ENCODE results near the gene MRPL4.
"Not testable (repeated sequence)": the region's sequence is repeated elsewhere in the genome, so short reads cannot be mapped to it uniquely, and the experiment has no call there.

Gene MRPL4

DNA sequence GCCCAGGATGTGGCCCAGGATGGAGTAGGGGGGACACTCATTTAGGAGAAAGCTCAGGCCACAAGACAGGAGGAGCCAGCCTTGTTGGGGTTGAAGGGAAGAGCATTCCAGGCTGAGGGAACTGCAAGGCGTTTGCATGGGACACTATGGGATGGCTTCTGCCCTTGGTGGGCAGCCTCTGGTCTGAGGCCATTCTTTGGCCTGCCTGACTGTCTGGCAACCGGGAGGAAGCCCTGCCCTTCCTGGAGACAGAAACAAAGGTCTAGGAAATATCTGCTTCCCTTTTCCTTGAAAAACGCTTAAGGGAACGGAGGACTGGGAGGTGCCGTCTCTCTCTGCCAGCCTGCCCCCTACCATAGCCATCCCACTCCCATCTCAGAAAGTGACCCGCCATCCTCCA, 16.1 kb downstream of the MRPL4 start:
- no peak for DNase-seq

DNA sequence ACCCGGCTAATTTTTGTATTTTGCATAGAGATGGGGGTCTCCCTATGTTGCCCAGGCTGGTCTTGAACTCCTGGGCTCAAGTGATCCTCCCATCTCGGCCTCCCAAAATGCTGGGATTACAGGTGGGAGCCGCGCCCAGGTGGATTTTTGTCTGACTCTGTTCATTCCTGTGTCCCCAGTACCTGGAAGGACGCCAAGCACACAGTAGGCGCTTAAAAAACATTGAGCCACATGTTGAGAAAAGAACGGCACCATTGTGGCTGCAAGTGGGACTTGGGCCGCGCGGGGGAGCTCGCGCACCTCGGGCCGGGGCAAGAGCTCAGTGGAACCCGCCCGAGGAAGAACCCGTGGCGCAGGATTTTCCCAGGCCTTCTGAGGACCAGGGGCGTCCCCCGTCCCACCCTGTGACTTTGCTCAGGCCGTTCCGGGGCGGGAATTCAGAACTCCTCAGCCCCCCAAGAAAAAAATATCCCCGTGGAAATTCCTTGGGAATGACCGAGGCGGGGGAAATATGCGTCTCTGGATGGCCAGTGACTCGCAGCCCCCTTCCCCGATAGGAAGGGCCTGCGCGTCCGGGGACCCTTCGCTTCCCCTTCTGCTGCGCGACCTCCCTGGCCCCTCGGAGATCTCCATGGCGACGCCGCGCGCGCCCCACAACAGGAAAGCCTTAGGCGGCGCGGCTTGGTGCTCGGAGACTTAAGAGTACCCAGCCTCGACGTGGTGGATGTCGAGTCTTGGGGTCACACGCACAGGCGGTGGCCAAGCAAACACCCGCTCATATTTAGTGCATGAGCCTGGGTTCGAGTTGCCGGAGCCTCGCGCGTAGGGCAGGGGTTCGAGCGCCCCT, 17.5 kb downstream of the MRPL4 start:
- peak; percentile 88 for DNase-seq

DNA sequence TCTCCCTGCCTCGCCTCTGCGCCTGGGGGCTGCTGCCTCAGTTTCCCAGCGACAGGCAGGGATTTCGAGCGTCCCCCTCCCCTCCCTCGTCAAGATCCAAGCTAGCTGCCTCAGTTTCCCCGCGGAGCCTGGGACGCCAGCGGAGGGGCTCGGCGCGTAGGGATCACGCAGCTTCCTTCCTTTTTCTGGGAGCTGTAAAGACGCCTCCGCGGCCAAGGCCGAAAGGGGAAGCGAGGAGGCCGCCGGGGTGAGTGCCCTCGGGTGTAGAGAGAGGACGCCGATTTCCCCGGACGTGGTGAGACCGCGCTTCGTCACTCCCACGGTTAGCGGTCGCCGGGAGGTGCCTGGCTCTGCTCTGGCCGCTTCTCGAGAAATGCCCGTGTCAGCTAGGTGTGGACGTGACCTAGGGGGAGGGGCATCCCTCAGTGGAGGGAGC, 18.2 kb downstream of the MRPL4 start:
- peak; percentile 60 for DNase-seq

DNA sequence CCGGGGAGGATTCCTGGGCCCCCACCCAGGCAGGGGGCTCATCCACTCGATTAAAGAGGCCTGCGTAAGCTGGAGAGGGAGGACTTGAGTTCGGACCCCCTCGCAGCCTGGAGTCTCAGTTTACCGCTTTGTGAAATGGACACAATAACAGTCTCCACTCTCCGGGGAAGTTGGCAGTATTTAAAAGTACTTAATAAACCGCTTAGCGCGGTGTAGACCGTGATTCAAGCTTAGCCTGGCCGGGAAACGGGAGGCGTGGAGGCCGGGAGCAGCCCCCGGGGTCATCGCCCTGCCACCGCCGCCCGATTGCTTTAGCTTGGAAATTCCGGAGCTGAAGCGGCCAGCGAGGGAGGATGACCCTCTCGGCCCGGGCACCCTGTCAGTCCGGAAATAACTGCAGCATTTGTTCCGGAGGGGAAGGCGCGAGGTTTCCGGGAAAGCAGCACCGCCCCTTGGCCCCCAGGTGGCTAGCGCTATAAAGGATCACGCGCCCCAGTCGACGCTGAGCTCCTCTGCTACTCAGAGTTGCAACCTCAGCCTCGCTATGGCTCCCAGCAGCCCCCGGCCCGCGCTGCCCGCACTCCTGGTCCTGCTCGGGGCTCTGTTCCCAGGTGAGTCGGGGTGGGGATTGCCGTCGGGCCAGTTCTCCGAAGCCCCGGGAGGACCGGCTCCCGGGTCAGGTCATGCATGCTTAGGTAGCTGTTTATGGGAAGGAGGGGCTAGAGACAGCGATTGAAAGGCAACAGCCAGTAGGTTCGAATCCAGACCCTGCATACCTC, 18.8 kb downstream of the MRPL4 start, which contains the start of gene ICAM1:
TSS of gene ICAM1 (plus strand) at position 505 of the 779 bp plus-strand sequence. CDS start at position 545, 40 bp downstream.
- DNase-seq: peak; percentile 79

DNA sequence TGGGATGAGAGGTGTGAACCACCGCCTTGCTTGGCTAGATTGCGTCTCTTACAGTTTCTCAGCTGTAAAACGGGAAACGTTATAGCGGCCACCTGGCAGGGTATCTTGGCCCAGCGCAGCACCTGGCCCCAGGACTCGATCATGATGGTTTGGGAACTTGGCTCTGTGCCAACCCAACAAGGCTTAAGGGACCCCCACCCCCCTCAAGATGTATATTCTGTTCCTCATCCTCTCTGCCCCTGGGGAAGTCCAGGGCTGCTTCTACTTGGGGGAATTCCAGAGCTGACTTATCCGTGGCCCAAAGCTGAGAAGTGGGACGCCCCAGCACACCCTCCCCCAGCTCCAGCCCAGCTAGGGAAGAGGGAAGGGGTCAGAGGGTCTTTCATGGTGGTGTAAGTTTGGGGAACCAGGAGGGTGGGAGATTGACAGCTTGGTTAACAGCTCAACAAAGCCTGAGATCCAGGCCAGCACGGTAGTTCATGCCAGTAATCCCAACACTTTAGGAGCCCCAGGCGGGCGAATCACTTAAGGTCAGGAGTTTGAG, 19.6 kb downstream of the MRPL4 start:
- DNase-seq: no peak

DNA sequence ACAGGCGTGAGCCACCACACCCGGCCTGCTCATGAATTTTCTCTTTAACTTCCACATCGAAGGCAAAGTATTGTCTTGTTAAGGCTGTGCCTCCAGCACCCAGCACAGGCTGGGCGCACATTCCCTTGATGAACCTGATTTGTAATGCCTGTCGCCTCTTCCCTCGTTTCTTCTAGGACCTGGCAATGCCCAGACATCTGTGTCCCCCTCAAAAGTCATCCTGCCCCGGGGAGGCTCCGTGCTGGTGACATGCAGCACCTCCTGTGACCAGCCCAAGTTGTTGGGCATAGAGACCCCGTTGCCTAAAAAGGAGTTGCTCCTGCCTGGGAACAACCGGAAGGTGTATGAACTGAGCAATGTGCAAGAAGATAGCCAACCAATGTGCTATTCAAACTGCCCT, 22.6 kb downstream of the MRPL4 start:
- no peak for DNase-seq

DNA sequence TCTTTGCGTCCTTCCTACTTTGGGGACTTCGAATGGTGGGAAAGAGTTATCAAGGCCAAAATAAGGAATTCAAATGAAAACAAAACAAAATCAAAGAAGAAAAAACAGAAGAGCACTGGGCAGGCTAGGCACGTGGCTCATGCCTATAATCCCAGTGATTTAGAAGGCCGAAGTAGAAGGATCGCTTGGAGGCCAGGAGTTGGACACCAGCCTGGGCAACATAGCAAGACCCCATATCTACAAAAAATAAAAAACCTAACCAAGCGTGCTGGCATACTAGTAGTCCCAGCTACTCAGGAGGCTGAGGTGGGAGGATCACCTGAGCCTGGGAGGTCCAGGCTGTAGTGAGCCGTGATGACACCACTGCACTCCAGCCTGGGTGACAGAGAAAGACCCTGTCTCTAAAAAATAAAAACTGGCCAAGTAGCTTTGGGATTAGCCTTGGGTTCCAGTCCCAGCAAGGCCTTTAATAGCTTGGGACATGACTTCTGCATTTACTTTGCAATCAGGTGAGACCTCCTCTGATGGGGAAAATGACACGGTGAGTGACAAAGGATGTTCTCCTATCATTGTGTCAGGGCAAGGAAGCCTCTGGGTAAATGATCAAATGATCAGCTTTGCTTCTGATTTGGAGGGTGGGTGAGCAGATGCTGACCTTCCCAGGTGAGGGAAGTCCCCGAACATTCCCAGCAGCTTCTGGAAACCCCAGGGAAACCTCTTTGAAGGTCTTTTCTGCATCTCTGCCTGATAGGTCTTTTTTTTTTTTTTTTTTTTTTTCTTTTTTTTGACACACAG, 26.0 kb downstream of the MRPL4 start:
- no peak for DNase-seq

DNA sequence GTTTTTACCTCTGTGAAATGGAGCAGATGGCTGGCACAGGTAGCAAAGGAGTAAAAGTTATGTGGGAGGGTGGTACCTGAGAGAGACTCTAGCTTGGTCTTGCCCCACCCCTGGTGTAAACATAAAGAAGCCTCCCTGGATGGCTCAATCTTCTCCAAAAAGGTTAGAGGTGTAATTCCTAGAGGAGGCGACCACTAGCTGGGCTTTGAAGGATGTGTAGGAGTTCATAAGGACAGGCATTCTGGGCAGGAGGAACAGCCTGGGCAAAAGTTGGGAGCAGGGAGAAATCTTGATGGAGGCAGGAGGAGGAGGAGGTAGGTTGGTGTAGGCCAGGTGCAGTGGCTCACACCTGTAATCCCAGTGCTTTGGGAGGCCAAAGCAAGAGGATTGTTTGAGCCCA, 26.9 kb downstream of the MRPL4 start:
- no peak for DNase-seq

DNA sequence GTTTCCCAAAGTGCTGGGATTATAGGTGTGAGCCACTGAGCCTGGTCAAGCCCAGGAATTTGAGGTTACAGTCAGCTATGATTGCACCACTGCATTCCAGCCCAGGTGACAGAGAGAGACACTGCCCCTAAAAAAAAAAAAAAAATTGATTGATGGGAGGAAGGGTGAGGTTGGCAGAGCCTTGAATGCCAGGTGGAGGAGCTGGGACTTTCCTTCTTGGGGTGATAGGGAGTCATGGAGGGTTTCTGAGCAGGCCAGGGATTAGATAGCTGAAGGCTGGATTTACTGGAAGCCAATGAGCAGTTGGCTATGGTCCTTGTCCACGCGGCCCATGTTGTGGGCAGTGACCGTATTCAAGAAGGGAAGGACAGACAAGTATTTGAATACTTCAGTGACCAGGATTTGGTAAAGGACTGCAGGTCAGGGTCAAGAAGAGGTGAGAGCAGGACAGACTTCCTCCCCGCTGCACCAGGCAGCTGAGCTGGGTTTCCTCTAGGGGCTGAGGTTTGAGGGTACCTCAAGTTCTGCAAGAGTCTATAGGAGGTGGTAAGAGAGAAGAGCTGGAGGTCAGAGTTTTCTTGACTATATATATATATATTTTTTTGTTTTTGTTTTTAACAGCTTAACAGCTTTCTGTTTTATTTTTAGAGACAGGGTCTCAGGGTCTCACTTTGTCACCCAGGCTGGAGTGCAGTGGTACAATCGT, 27.9 kb downstream of the MRPL4 start:
- no peak for DNase-seq

DNA sequence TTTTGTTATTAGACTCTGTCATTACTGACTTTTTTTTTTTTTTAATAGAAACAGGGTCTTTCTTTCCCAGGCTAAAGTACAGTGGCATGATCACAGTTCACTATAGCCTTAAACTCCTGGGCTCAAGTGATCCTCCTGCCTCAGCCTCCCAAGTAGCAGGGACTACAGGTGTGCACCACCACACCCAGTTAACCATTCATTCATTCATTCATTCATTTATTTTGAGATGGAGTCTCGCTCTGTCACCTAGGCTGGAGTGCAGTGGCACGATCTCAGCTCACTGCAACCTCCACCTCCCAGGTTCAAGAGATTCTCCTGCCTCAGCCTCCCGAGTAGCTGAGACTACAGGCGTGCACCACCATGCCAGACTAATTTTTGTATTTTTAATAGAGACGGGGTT, 30.0 kb downstream of the MRPL4 start:
- not testable (repeated sequence) for DNase-seq

DNA sequence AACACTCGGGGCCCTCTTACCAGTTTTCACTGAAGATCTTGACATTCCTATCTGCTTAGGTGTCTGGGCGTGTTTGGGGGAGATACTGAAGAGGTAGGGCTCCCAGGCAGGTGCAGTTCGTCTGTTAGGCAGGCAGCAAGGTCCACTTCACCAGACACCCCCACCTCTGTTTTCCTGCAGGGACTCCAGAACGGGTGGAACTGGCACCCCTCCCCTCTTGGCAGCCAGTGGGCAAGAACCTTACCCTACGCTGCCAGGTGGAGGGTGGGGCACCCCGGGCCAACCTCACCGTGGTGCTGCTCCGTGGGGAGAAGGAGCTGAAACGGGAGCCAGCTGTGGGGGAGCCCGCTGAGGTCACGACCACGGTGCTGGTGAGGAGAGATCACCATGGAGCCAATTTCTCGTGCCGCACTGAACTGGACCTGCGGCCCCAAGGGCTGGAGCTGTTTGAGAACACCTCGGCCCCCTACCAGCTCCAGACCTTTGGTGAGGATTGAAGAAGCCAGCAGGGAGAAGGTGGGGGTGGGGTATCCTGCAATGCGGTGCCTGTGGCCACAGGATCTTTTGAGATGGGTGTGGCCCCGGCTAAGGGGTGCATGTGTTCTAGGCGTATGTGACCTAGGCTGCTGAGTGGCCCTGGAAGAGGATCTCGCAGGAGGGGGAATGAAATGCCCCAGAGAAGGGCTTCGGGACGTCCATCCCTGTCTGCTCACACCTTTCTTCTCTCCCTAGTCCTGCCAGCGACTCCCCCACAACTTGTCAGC, 31.5 kb downstream of the MRPL4 start:
- DNase-seq: no peak

DNA sequence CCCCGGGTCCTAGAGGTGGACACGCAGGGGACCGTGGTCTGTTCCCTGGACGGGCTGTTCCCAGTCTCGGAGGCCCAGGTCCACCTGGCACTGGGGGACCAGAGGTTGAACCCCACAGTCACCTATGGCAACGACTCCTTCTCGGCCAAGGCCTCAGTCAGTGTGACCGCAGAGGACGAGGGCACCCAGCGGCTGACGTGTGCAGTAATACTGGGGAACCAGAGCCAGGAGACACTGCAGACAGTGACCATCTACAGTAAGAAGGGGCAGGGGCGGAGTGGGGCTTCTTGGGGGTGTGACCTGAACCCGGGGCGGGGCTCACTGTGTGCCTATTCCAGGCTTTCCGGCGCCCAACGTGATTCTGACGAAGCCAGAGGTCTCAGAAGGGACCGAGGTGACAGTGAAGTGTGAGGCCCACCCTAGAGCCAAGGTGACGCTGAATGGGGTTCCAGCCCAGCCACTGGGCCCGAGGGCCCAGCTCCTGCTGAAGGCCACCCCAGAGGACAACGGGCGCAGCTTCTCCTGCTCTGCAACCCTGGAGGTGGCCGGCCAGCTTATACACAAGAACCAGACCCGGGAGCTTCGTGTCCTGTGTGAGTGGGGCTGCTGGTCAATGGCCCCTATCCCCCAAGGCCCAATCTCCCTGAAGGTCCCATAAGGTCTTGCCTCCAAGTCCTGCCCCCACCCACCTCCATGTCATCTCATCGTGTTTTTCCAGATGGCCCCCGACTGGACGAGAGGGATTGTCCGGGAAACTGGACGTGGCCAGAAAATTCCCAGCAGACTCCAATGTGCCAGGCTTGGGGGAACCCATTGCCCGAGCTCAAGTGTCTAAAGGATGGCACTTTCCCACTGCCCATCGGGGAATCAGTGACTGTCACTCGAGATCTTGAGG, 32.3 kb downstream of the MRPL4 start:
- DNase-seq: no peak

DNA sequence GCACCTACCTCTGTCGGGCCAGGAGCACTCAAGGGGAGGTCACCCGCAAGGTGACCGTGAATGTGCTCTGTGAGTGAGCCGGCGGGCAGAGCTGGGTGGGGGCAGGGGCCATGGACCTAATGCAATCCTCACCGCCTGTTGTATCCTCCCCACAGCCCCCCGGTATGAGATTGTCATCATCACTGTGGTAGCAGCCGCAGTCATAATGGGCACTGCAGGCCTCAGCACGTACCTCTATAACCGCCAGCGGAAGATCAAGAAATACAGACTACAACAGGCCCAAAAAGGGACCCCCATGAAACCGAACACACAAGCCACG, 32.9 kb downstream of the MRPL4 start:
- DNase-seq: no peak

DNA sequence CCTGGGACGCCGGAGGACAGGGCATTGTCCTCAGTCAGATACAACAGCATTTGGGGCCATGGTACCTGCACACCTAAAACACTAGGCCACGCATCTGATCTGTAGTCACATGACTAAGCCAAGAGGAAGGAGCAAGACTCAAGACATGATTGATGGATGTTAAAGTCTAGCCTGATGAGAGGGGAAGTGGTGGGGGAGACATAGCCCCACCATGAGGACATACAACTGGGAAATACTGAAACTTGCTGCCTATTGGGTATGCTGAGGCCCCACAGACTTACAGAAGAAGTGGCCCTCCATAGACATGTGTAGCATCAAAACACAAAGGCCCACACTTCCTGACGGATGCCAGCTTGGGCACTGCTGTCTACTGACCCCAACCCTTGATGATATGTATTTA, 33.4 kb downstream of the MRPL4 start:
- DNase-seq: no peak

DNA sequence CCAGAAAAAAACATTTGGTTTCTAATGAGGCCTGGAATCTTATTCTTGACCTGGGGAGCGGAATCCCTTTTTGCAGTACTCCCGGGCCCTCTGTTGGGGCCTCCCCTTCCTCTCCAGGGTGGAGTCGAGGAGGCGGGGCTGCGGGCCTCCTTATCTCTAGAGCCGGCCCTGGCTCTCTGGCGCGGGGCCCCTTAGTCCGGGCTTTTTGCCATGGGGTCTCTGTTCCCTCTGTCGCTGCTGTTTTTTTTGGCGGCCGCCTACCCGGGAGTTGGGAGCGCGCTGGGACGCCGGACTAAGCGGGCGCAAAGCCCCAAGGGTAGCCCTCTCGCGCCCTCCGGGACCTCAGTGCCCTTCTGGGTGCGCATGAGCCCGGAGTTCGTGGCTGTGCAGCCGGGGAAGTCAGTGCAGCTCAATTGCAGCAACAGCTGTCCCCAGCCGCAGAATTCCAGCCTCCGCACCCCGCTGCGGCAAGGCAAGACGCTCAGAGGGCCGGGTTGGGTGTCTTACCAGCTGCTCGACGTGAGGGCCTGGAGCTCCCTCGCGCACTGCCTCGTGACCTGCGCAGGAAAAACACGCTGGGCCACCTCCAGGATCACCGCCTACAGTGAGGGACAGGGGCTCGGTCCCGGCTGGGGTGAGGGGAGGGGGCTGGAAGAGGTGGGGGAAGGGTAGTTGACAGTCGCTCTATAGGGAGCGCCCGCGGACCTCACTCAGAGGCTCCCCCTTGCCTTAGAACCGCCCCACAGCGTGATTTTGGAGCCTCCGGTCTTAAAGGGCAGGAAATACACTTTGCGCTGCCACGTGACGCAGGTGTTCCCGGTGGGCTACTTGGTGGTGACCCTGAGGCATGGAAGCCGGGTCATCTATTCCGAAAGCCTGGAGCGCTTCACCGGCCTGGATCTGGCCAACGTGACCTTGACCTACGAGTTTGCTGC, 35.1 kb downstream of the MRPL4 start, which contains the start of gene ICAM4:
TSS of gene ICAM4 (plus strand) at position 153 of the 935 bp plus-strand sequence. CDS start at position 211, 58 bp downstream.
- DNase-seq: peak; percentile 56

DNA sequence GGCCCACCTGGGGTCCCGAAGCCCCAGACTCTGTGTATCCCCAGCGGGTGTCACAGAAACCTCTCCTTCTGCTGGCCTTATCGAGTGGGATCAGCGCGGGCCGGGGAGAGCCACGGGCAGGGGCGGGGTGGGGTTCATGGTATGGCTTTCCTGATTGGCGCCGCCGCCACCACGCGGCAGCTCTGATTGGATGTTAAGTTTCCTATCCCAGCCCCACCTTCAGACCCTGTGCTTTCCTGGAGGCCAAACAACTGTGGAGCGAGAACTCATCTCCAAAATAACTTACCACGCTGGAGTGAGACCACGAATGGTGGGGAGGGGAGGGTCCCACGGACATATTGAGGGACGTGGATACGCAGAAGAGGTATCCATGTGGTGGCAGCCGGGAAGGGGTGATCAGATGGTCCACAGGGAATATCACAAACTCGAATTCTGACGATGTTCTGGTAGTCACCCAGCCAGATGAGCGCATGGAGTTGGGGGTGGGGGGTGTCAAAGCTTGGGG, 36.7 kb downstream of the MRPL4 start:
- DNase-seq: peak; percentile 55

DNA sequence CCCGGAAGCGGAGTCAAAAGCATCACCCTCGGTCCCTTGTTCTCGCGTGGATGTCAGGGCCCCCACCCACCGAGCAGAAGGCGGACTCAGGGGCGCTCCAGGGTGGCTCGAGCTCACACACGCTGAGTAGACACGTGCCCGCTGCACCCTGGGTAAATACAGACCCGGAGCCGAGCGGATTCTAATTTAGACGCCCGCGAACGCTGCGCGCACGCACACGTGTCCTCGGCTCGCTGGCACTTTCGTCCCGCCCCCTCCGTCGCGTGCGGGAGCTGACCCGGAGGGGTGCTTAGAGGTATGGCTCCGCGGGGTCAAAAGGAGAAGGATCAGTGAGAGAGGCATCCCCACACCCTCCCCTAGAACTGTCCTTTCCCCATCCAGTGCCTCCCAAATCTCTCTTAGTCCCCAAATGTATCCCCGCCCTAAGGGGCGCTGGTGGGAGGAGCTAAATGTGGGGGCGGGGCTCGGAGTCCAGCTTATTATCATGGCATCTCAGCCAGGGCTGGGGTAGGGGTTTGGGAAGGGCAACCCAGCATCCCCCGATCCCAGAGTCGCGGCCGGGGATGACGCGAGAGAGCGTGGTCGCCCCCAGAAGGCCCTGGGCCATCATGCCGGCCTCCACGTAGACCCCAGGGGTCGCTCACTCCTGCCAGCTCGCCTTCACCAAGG, 37.3 kb downstream of the MRPL4 start:
- peak; percentile 41 for DNase-seq

DNA sequence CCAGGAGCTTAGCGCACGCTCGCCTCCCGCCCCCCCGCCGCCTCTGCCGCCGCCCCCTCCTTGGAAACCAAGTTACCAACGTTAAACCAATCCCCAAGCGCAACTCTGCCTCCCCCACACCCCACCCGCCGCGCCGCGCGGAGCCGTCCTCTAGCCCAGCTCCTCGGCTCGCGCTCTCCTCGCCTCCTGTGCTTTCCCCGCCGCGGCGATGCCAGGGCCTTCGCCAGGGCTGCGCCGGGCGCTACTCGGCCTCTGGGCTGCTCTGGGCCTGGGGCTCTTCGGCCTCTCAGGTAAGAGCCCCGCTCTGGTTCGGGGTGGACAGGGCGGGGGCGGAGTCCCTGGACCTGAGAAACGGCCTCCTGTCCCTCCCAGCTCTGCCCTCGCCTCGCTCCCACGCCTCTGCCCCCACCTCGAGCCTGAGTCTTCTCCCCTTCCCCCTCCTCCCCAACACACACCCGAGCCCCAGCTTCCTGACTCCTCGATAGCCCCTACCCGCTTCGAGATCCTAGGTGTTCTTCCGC, 37.9 kb downstream of the MRPL4 start, which contains the start of gene ICAM5:
TSS of gene ICAM5 (plus strand) at position 117 of the 521 bp plus-strand sequence. CDS start at position 209, 92 bp downstream.
- DNase-seq: no peak

Data from right hindlimb (tissue), 1 donor.